Neural cell (in vitro differentiated cells): Measurements from ENCODE around the gene CAMK2A.

Experiments used
- CTCF ChIP-seq: fragments of 450-650 bp; IDR thresholded peaks from 2 replicates; pipeline ENCODE4 v1.5.1; 2014; ENCODE audit warnings: antibody characterized with exemption, mild to moderate bottlenecking, moderate library complexity; ENCODE audit not compliant: poor library complexity, severe bottlenecking
- EP300 ChIP-seq: fragments of 450-650 bp; conservative IDR thresholded peaks from 2 replicates; pipeline ENCODE4 v1.6.1; 2014; ENCODE audit warnings: antibody characterized with exemption, mild to moderate bottlenecking, moderate library complexity; ENCODE audit not compliant: poor library complexity, severe bottlenecking

GRCh38 chr5:150176745-150177477 lies 112.7 kb downstream of the CAMK2A start:
- TF ChIP-seq EP300 (no peak), CTCF (no peak)
